WTC11 (cell line): ENCODE data around the gene ATR.

Experiments used
- CTCF ChIP-seq: fragments of 200-600 bp; IDR thresholded peaks from 2 replicates; pipeline ENCODE4 v1.8.0; 2022; ENCODE audit warnings: antibody characterized with exemption
- NR2C2 ChIP-seq: sonication (generic); formaldehyde crosslinking; IDR thresholded peaks from 2 replicates; pipeline ENCODE4 v1.8.0; 2022; ENCODE audit warnings: mild to moderate bottlenecking, missing genetic modification reagents
- TEAD4 ChIP-seq: sonication (generic); formaldehyde crosslinking; IDR thresholded peaks from 2 replicates; pipeline ENCODE4 v1.8.0; 2022; ENCODE audit warnings: mild to moderate bottlenecking, missing genetic modification reagents

- TF ChIP-seq CTCF (no peak), TEAD4 (no peak), NR2C2 (CRISPR knock-in tag) (no peak)
These were observed 32.7 kb upstream of the ATR start for GRCh38 chr3:142611206-142611605.
